Upper lobe of left lung (tissue), 4 donors: ENCODE measurements around the gene JARID2.

Source experiments
- EP300 ChIP-seq, 4 donors: sonication (generic); formaldehyde crosslinking; IDR thresholded peaks; one replicate each; pipeline ENCODE4 v1.5.1; 2017; ENCODE audit warnings: antibody characterized with exemption in 4 of 4, control low read depth in 2 of 4
- TF ChIP-seq, protein P1 (sequence below), 6 experiments: fragments of 450-650 bp in 4 of 6; fragments of 200-600 bp in 2 of 6; sonication (generic) in 2 of 6; IDR thresholded peaks; one replicate each; pipeline ENCODE4 v1.5.1; 2016 to 2019; ENCODE audit warnings: antibody characterized with exemption in 6 of 6

DNA sequence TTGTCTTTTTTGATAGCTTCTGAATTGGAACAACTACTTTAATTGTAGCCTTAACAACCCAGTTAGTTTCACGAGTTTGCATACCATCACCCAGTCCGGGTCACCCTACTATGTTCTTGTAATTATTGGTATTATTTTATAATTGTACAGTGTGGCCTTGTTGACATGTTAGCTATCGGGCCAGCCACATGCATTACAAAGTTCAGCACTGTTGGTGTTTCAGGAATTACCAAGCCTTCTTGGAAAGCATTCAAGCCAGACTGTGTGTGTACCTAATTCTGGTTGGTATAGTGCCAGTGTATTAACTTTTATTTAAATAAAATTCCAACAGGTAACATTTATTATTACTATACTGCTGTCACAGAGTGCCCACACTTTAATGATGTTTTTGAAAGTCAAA, 150.9 kb downstream of the JARID2 start:
- TF ChIP-seq, protein P1, sequence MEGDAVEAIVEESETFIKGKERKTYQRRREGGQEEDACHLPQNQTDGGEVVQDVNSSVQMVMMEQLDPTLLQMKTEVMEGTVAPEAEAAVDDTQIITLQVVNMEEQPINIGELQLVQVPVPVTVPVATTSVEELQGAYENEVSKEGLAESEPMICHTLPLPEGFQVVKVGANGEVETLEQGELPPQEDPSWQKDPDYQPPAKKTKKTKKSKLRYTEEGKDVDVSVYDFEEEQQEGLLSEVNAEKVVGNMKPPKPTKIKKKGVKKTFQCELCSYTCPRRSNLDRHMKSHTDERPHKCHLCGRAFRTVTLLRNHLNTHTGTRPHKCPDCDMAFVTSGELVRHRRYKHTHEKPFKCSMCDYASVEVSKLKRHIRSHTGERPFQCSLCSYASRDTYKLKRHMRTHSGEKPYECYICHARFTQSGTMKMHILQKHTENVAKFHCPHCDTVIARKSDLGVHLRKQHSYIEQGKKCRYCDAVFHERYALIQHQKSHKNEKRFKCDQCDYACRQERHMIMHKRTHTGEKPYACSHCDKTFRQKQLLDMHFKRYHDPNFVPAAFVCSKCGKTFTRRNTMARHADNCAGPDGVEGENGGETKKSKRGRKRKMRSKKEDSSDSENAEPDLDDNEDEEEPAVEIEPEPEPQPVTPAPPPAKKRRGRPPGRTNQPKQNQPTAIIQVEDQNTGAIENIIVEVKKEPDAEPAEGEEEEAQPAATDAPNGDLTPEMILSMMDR (IDR thresholded peaks at IDR 0.05): no peak
- no peak for TF ChIP-seq EP300 (IDR thresholded peaks at IDR 0.05)
